A673 (cell line): Measurements from ENCODE around the gene PPP6R2. TPM values are rescaled to one million over a fixed set of nuclear protein-coding genes. Genes with fewer than 3 reads are reported as not detected.

Experiments
- BruUV-seq: library from RNA; stranded (reverse); fragments of 400-500 nt; replicated peaks from 2 replicates; lab custom pipeline; 2021; lab: Mats Ljungman, UMichigan
- CTCF ChIA-PET: fragments of 300-600 bp; sonication (Branson Sonifier 250); formaldehyde crosslinking; loops from one replicate; lab custom pipeline; 2022; ENCODE audit warnings: antibody characterized with exemption; lab: Charles Lee
- POLR2A ChIA-PET: fragments of 300-600 bp; sonication (Branson Sonifier 250); formaldehyde crosslinking; loops from one replicate; lab custom pipeline; 2022; ENCODE audit warnings: antibody characterized with exemption; ENCODE audit not compliant: low non-redundant PET; lab: Charles Lee
- DNase-seq: peaks from one replicate; pipeline ENCODE4 v3.0.0-alpha.2; 2015; ENCODE audit warnings: low spot score
- H3K27ac ChIP-seq: fragments of 200-600 bp; sonication (generic); 2 replicates; pipeline ENCODE4 v1.5.1; 2016; ENCODE audit warnings: mixed run types, low read depth, mild to moderate bottlenecking, mixed read lengths, antibody characterized with exemption, low read length; ENCODE audit not compliant: poor library complexity, severe bottlenecking
- H3K27me3 ChIP-seq: fragments of 200-600 bp; sonication (generic); replicated peaks from 2 replicates; pipeline ENCODE4 v1.6.1; 2017; ENCODE audit warnings: mixed run types, low read depth, mild to moderate bottlenecking, mixed read lengths, antibody characterized with exemption, low read length; ENCODE audit not compliant: insufficient read depth, poor library complexity
- H3K36me3 ChIP-seq: fragments of 200-600 bp; sonication (generic); 2 replicates; pipeline ENCODE4 v1.6.1; 2016; ENCODE audit warnings: mixed run types, mild to moderate bottlenecking, mixed read lengths, antibody characterized with exemption, low read length; ENCODE audit not compliant: insufficient read depth, poor library complexity, severe bottlenecking
- H3K4me1 ChIP-seq: fragments of 200-600 bp; sonication (generic); 2 replicates; pipeline ENCODE4 v1.6.1; 2017; ENCODE audit warnings: mixed run types, mild to moderate bottlenecking, mixed read lengths, antibody characterized with exemption, low read length; ENCODE audit not compliant: insufficient read depth, poor library complexity, severe bottlenecking
- H3K4me3 ChIP-seq: fragments of 200-600 bp; sonication (generic); 2 replicates; pipeline ENCODE4 v1.5.1; 2016; ENCODE audit warnings: low read depth, mixed run types, mild to moderate bottlenecking, mixed read lengths, low read length; ENCODE audit not compliant: poor library complexity, severe bottlenecking
- H3K9me3 ChIP-seq: fragments of 200-600 bp; sonication (generic); 2 replicates; pipeline ENCODE4 v1.6.1; 2016; ENCODE audit warnings: mixed run types, low read depth, mild to moderate bottlenecking, mixed read lengths, antibody characterized with exemption, low read length; ENCODE audit not compliant: poor library complexity, severe bottlenecking
- CTCF ChIP-seq: fragments of 300-800, 200-600 bp; sonication (generic); conservative IDR thresholded peaks from 2 replicates; pipeline ENCODE4 v1.5.1; 2017; ENCODE audit warnings: low read depth, mild to moderate bottlenecking, antibody characterized with exemption, low read length, moderate library complexity, mixed read lengths
- EZH2 ChIP-seq: fragments of 200-600 bp; sonication (generic); IDR thresholded peaks from 2 replicates; pipeline ENCODE4 v1.6.1; 2017; ENCODE audit warnings: borderline replicate concordance, low read depth, mild to moderate bottlenecking, mixed read lengths, antibody characterized with exemption, low read length; ENCODE audit not compliant: poor library complexity, severe bottlenecking
- intact Hi-C: fragments of 100-400 bp; cut with micrococcal nuclease; formaldehyde crosslinking; loops from one replicate; pipeline ENCODE4 v1.10.0; 2022; ENCODE audit not compliant: unreplicated experiment
- total RNA-seq: library from RNA; stranded (reverse); gene quantifications from 2 replicates; pipeline ENCODE4 v1.2.3, GENCODE V29; 2021

Gene PPP6R2
- total RNA-seq, 1 experiment from 2014 or later = 64.6 TPM

GRCh38 chr22:50312371-50312770, 30.8 kb upstream of the PPP6R2 start:
- BruUV-seq = no TSS peak
- DNase-seq = no peak
- intact Hi-C loops = no loop called here
- Histone ChIP-seq H3K4me1 (peaks cover 8% of the 10 kb centered on the region), H3K27ac (no peak overlapping the region), H3K4me3 (no peak overlapping the region), H3K9me3 (no peaks in the 10 kb centered on the region), H3K27me3 (no peaks in the 10 kb centered on the region), H3K36me3 (no peaks in the 10 kb centered on the region)
- TF ChIP-seq EZH2 = no peak
- no peak for TF ChIP-seq CTCF
- ChIA-PET CTCF (no interaction called here), POLR2A (interaction anchor here (0.6 kb wide), 1 partner anchor 263 kb away, joined by 3 read pairs; no protein-coding TSS in a partner anchor)

- no TSS peak for BruUV-seq
- ChIA-PET CTCF (no interaction called here), POLR2A (interaction anchor here (0.6 kb wide), 1 partner anchor 263 kb away, joined by 3 read pairs; no protein-coding TSS in a partner anchor)
- Histone ChIP-seq H3K4me3 (no peak overlapping the region), H3K36me3 (no peaks in the 10 kb centered on the region), H3K4me1 (peaks cover 8% of the 10 kb centered on the region), H3K9me3 (no peaks in the 10 kb centered on the region), H3K27me3 (no peaks in the 10 kb centered on the region), H3K27ac (no peak overlapping the region)
- no peak for TF ChIP-seq EZH2
- no peak for TF ChIP-seq CTCF
- no peak for DNase-seq
- intact Hi-C loops = no loop called here
Observed at GRCh38 chr22:50313021-50313420, 30.1 kb upstream of the PPP6R2 start.

GRCh38 chr22:50313600-50313999, 29.5 kb upstream of the PPP6R2 start:
- H3K36me3 ChIP-seq = no peaks in the 10 kb centered on the region
- no peak overlapping the region for H3K27ac ChIP-seq
- peaks cover 5% of the 10 kb centered on the region for H3K4me1 ChIP-seq
- no peaks in the 10 kb centered on the region for H3K9me3 ChIP-seq
- DNase-seq = no peak
- ChIA-PET POLR2A (no interaction called here), CTCF (no interaction called here)
- H3K4me3 ChIP-seq = no peak overlapping the region
- BruUV-seq = no TSS peak
- no peaks in the 10 kb centered on the region for H3K27me3 ChIP-seq
- intact Hi-C loops = no loop called here
- TF ChIP-seq CTCF (no peak), EZH2 (no peak)
